Mammary epithelial cell (primary cell): Measurements from ENCODE around the gene IMMP2L.

Experiments used
- CTCF ChIP-seq, 2 donors: IDR thresholded peaks in 1 of 2; conservative IDR thresholded peaks in 1 of 2; 2 replicates each; pipeline ENCODE4 v1.5.1; 2011 to 2012; ENCODE audit warnings: inconsistent platforms in 2 of 2, low read length in 2 of 2, mild to moderate bottlenecking in 2 of 2, control low read depth in 1 of 2, low read depth in 1 of 2; ENCODE audit not compliant: insufficient read depth in 1 of 2; ENCODE audit errors: extremely low read depth in 1 of 2
- EZH2 ChIP-seq: IDR thresholded peaks from 2 replicates; pipeline ENCODE4 v1.6.1; 2012; ENCODE audit warnings: low read length, inconsistent platforms, borderline replicate concordance

GRCh38 chr7:111228437-111228836 is 333.9 kb downstream of the IMMP2L start:
- TF ChIP-seq CTCF (conservative IDR thresholded peaks at IDR 0.05 in 1 of 2, IDR thresholded peaks at IDR 0.05 in 1 of 2; ENCODE audit: extremely low read depth in 1 of 2, insufficient read depth in 1 of 2, low read depth in 1 of 2, low read length in 2 of 2) (no peak), EZH2 (no peak)
